ENCODE results near the gene LENG1.
"Not testable (repeated sequence)": the region's sequence is repeated elsewhere in the genome, so short reads cannot be mapped to it uniquely, and the experiment has no call there.

Gene LENG1

DNA sequence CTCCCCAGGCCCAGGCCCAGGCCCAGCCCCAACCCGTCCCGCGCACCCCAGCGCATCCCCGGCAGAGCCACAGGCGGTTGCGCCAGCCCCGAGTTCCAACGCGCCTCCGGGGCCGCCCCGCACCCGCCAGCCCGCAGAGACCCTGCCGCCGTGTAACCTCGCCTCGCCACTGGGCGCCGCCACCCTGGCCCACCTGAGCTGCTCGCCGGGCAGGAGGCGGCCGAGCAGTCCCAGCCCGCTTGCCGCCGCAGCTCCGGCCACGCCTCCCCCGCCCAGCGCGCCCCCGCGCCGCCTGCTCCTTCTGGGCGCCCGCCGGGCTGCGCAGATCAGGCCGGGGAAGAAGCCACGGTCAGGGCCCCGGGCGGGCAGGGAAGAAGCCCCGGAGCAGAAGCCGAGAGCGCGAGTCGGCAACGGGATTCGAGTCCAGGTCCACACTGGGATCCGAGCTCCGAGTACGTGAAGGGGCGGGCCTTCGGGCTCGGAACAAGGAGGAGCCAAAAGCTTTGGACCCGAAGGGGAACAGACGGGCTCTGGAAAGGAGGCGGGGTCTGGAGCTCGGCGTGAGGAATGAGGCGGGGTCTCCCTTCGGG lies 29.7 kb upstream of the LENG1 start, which contains the start of gene MBOAT7:
Gene MBOAT7, minus strand, starts transcription at position 436 of the 590 bp plus-strand sequence. CDS start 1,072 bp downstream, outside the sequence.
- no peak for DNase-seq (ENCODE audit: extremely low spot score)
- TF ChIP-seq HDGF (IDR thresholded peaks at IDR 0.05; ENCODE audit: borderline replicate concordance) = no peak
- no peak for TF ChIP-seq TARDBP (IDR thresholded peaks at IDR 0.05)
- no peak for TF ChIP-seq ARNT (IDR thresholded peaks at IDR 0.05)
- no peak for TF ChIP-seq SP1 (IDR thresholded peaks at IDR 0.05)
- TF ChIP-seq ZNF384 (IDR thresholded peaks at IDR 0.05) = no peak
- no peak for TF ChIP-seq SUZ12 (IDR thresholded peaks at IDR 0.05)
- no peak for TF ChIP-seq FOXA1 (IDR thresholded peaks at IDR 0.05)
- no peak for TF ChIP-seq FOXK2 (IDR thresholded peaks at IDR 0.05)
- TF ChIP-seq, protein P1, sequence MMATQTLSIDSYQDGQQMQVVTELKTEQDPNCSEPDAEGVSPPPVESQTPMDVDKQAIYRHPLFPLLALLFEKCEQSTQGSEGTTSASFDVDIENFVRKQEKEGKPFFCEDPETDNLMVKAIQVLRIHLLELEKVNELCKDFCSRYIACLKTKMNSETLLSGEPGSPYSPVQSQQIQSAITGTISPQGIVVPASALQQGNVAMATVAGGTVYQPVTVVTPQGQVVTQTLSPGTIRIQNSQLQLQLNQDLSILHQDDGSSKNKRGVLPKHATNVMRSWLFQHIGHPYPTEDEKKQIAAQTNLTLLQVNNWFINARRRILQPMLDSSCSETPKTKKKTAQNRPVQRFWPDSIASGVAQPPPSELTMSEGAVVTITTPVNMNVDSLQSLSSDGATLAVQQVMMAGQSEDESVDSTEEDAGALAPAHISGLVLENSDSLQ (IDR thresholded peaks at IDR 0.05) = no peak
- TF ChIP-seq NFRKB (IDR thresholded peaks at IDR 0.05) = no peak
- TF ChIP-seq L3MBTL2 (conservative IDR thresholded peaks at IDR 0.05) = no peak
- POLR2A ChIA-PET = interaction anchor here (0.6 to 5.7 kb wide), 14 partner anchors 8 to 86 kb away, joined by 3 to 76 read pairs (median 3); partner anchors contain the start of genes CNOT3, NDUFA3, PRPF31 and RPS9
- CTCF ChIA-PET = interaction anchor here (1.1 kb wide), 1 partner anchor 77 kb away, joined by 4 read pairs; no protein-coding TSS in a partner anchor

- TF ChIP-seq BHLHE40 (IDR thresholded peaks at IDR 0.05; ENCODE audit: borderline replicate concordance) = no peak
- TF ChIP-seq SP1 (IDR thresholded peaks at IDR 0.05) = no peak
- TF ChIP-seq FOXK2 (IDR thresholded peaks at IDR 0.05) = no peak
- TF ChIP-seq HDGF (IDR thresholded peaks at IDR 0.05; ENCODE audit: borderline replicate concordance) = no peak
- no peak for TF ChIP-seq TARDBP (IDR thresholded peaks at IDR 0.05)
- no peak for TF ChIP-seq CTBP1 (IDR thresholded peaks at IDR 0.05; ENCODE audit: borderline replicate concordance)
- TF ChIP-seq L3MBTL2 (conservative IDR thresholded peaks at IDR 0.05) = no peak
- TF ChIP-seq, protein P1 (IDR thresholded peaks at IDR 0.05) = no peak
- TF ChIP-seq LEF1 (IDR thresholded peaks at IDR 0.05; ENCODE audit: borderline replicate concordance) = no peak
- no peak for TF ChIP-seq FOXM1 (IDR thresholded peaks at IDR 0.05; ENCODE audit: borderline replicate concordance)
- no peak for TF ChIP-seq SUZ12 (IDR thresholded peaks at IDR 0.05)
- no peak for TF ChIP-seq ELF4 (IDR thresholded peaks at IDR 0.05)
- no peak for TF ChIP-seq FOXA1 (IDR thresholded peaks at IDR 0.05)
- DNase-seq (ENCODE audit: extremely low spot score) = no peak
- ChIA-PET CTCF (interaction anchor here (0.5 to 1.1 kb wide), 3 partner anchors 52 to 399 kb away, joined by 3 to 4 read pairs (median 4); no protein-coding TSS in a partner anchor), POLR2A (interaction anchor here (1.2 to 5.7 kb wide), 7 partner anchors 9 to 51 kb away, joined by 3 to 76 read pairs (median 11); partner anchors contain the start of genes CNOT3, RPS9 and TMC4)
These were observed 28.8 kb upstream of the LENG1 start for GRCh38 chr19:54188215-54188871.

DNA sequence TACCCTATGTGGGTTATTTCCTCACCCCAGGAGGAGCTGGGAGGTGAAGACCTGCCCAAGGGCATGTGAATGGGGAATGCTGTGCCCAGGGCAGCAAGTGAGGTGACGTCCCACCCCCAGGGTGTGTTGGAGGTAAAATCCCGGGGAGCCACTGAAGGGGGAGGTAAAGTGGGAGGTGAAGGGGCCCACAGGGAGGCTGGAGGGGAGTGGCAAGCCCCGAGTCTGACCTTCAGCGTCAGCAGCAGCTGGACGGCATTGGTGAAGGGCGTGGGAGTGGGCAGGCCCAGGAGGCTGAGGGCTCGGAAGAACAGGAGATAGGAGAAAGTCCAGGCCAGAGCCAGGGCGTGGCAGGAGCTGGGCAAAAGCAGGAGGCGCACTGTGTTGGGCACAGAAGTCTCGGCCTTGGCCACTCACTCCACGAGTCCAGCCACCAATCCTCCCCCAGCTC lies 27.4 kb upstream of the LENG1 start:
- POLR2A ChIA-PET = interaction anchor here (5.7 kb wide), 1 partner anchor 21 kb away, joined by 46 read pairs; no protein-coding TSS in a partner anchor
- TF ChIP-seq ZNF384 (IDR thresholded peaks at IDR 0.05) (no peak), ARNT (IDR thresholded peaks at IDR 0.05) (no peak), FOXA1 (IDR thresholded peaks at IDR 0.05) (no peak), NFRKB (IDR thresholded peaks at IDR 0.05) (no peak), LEF1 (IDR thresholded peaks at IDR 0.05; ENCODE audit: borderline replicate concordance) (no peak), L3MBTL2 (conservative IDR thresholded peaks at IDR 0.05) (no peak), ELF4 (IDR thresholded peaks at IDR 0.05) (no peak), SUZ12 (IDR thresholded peaks at IDR 0.05) (no peak), CTBP1 (IDR thresholded peaks at IDR 0.05; ENCODE audit: borderline replicate concordance) (no peak), TARDBP (IDR thresholded peaks at IDR 0.05) (no peak), FOXK2 (IDR thresholded peaks at IDR 0.05) (no peak), BHLHE40 (IDR thresholded peaks at IDR 0.05; ENCODE audit: borderline replicate concordance) (no peak), SP1 (IDR thresholded peaks at IDR 0.05) (no peak), FOXM1 (IDR thresholded peaks at IDR 0.05; ENCODE audit: borderline replicate concordance) (no peak), HDGF (IDR thresholded peaks at IDR 0.05; ENCODE audit: borderline replicate concordance) (no peak)
- TF ChIP-seq, protein P1 (IDR thresholded peaks at IDR 0.05) = no peak
- no peak for DNase-seq (ENCODE audit: extremely low spot score)
- CTCF ChIA-PET = no interaction called here

DNA sequence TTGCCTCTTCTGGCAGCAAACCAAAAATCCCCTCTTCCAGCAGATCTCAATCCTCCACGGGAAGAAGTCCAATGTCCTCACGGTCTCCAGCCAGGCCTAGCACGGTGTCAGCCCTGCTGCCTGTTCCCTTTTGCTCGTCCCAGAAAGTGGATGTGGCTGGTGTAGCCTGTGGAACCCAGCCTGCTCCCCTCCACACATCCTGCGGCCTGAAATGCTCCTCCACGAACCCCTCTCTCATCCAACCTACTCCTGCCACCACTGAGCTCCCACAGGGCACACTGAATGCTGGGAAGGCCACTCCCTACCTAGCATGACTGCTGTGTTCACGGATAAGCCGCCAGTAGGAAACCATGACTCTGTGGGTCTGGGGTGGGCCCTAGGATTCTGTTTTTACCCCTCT lies 26.8 kb upstream of the LENG1 start:
- ChIA-PET CTCF (no interaction called here), POLR2A (no interaction called here)
- no peak for TF ChIP-seq TARDBP (IDR thresholded peaks at IDR 0.05)
- no peak for TF ChIP-seq SP1 (IDR thresholded peaks at IDR 0.05)
- TF ChIP-seq ELF4 (IDR thresholded peaks at IDR 0.05) = no peak
- TF ChIP-seq, protein P1 (IDR thresholded peaks at IDR 0.05) = no peak
- no peak for TF ChIP-seq LEF1 (IDR thresholded peaks at IDR 0.05; ENCODE audit: borderline replicate concordance)
- no peak for TF ChIP-seq SUZ12 (IDR thresholded peaks at IDR 0.05)
- TF ChIP-seq FOXA1 (IDR thresholded peaks at IDR 0.05) = no peak
- TF ChIP-seq FOXK2 (IDR thresholded peaks at IDR 0.05) = no peak
- TF ChIP-seq HDGF (IDR thresholded peaks at IDR 0.05; ENCODE audit: borderline replicate concordance) = no peak
- DNase-seq (ENCODE audit: extremely low spot score) = no peak

DNA sequence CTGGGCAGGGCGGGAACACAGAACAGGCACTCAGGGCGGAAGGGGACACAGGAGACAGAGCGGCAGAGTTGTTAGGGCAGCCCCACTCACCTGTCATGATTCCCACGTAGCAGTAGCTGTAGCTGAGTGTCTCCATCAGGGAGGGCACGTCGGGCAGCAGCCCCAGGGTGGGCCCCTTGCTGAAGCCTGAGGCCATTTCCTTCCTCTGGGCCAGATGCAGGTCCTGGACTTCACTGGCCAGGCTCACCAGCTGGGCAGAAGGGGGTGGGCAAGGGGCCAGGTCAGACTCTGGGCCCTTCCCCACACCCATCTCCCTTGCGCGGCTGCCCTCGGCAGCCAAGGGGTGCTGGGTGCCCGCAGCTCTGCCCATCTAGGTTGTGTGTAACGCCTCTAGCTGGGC lies 23.9 kb upstream of the LENG1 start:
- TF ChIP-seq ZNF384 (IDR thresholded peaks at IDR 0.05) (no peak), SUZ12 (IDR thresholded peaks at IDR 0.05) (no peak), FOXM1 (IDR thresholded peaks at IDR 0.05; ENCODE audit: borderline replicate concordance) (no peak), NFRKB (IDR thresholded peaks at IDR 0.05) (no peak), BHLHE40 (IDR thresholded peaks at IDR 0.05; ENCODE audit: borderline replicate concordance) (no peak), L3MBTL2 (conservative IDR thresholded peaks at IDR 0.05) (no peak), ARNT (IDR thresholded peaks at IDR 0.05) (no peak), LEF1 (IDR thresholded peaks at IDR 0.05; ENCODE audit: borderline replicate concordance) (no peak), CTBP1 (IDR thresholded peaks at IDR 0.05; ENCODE audit: borderline replicate concordance) (no peak), FOXA1 (IDR thresholded peaks at IDR 0.05) (no peak), TARDBP (IDR thresholded peaks at IDR 0.05) (no peak), SP1 (IDR thresholded peaks at IDR 0.05) (no peak), FOXK2 (IDR thresholded peaks at IDR 0.05) (no peak), HDGF (IDR thresholded peaks at IDR 0.05; ENCODE audit: borderline replicate concordance) (no peak), ELF4 (IDR thresholded peaks at IDR 0.05) (no peak)
- TF ChIP-seq, protein P1 (IDR thresholded peaks at IDR 0.05) = no peak
- DNase-seq (ENCODE audit: extremely low spot score) = no peak
- ChIA-PET POLR2A (no interaction called here), CTCF (no interaction called here)

DNA sequence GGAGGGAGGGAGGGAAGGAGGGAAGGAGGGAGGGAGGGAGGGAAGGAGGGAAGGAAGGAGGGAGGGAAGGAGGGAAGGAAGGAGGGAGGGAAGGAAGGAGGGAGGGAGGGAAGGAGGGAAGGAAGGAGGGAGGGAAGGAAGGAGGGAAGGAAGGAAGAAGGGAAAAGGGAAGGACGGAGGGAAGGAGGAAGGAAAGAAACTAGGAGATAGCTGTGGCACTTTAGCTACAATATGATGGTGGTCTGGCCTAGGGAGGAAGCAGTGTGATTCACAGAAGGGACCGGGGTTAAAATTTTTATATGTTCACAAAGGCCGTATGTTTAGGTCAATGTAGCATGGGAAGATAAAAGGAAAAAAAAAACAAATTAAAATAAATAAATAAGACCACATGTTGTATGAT lies 22.4 kb upstream of the LENG1 start:
- DNase-seq (ENCODE audit: extremely low spot score); CTCF ChIA-PET; POLR2A ChIA-PET: not testable (repeated sequence)

Data from HEK293T (cell line).